ENCODE results near the gene MDH1B.

DNA sequence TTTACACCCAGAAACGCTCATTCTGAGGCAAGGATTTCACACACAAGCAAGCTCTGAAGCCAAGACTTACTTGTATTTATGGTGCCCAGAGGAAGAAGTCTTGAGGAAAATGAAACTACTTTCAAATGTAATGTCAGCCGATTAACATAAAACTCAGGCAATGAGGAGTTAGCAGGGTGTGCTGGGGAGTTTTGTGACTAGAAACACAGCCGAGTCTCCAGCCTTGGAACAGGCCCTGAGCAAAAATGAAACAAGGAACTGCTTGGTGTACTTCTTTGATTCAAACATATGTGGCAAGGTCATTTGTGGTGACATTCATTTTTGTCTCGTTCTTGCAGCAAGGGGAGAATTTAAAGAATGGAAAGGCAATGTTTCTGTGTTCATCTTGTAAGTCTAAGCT lies 51.4 kb downstream of the MDH1B start:
- TF ChIP-seq, protein P1, sequence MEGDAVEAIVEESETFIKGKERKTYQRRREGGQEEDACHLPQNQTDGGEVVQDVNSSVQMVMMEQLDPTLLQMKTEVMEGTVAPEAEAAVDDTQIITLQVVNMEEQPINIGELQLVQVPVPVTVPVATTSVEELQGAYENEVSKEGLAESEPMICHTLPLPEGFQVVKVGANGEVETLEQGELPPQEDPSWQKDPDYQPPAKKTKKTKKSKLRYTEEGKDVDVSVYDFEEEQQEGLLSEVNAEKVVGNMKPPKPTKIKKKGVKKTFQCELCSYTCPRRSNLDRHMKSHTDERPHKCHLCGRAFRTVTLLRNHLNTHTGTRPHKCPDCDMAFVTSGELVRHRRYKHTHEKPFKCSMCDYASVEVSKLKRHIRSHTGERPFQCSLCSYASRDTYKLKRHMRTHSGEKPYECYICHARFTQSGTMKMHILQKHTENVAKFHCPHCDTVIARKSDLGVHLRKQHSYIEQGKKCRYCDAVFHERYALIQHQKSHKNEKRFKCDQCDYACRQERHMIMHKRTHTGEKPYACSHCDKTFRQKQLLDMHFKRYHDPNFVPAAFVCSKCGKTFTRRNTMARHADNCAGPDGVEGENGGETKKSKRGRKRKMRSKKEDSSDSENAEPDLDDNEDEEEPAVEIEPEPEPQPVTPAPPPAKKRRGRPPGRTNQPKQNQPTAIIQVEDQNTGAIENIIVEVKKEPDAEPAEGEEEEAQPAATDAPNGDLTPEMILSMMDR (conservative IDR thresholded peaks at IDR 0.05; ENCODE audit: low read length), result no peak
- no peak for TF ChIP-seq EZH2phosphoT487 (IDR thresholded peaks at IDR 0.05; ENCODE audit: borderline replicate concordance)
